Urinary bladder (tissue), 4 donors: ENCODE results near the gene RNF111. TPM values are rescaled to one million over a fixed set of nuclear protein-coding genes. Genes with fewer than 3 reads are reported as not detected.

Experiments used
- DNase-seq: peaks from one replicate; pipeline ENCODE4 v3.0.0-alpha.2; 2015; ENCODE audit errors: extremely low spot score
- H3K27ac ChIP-seq: one replicate; pipeline ENCODE4 v1.5.1; 2013; ENCODE audit warnings: low read depth, mild to moderate bottlenecking, moderate library complexity
- H3K36me3 ChIP-seq: one replicate; pipeline ENCODE4 v1.6.1; 2013; ENCODE audit warnings: mild to moderate bottlenecking, moderate library complexity; ENCODE audit not compliant: insufficient read depth
- H3K4me1 ChIP-seq: one replicate; pipeline ENCODE4 v1.6.1; 2013; ENCODE audit warnings: mild to moderate bottlenecking, moderate library complexity; ENCODE audit not compliant: insufficient read depth
- H3K4me3 ChIP-seq: one replicate; pipeline ENCODE4 v1.5.1; 2013; ENCODE audit warnings: low read depth, low read length
- WGBS: extraction: QIAGEN DNeasy Blood & Tissue Kit; methylation state at CpG from one replicate; pipeline ENCODE4 v1.1.7; 2013; 5-methylcytosine and 5-hydroxymethylcytosine counted together
- polyA plus RNA-seq: library from polyadenylated mRNA; stranded (reverse); fragments of 200-250 nt; gene quantifications from one replicate; pipeline ENCODE4 v1.2.3, GENCODE V29; 2013
- total RNA-seq: library from RNA; depleted of rRNA; stranded (reverse); fragments of >200 nt; gene quantifications from one replicate; pipeline ENCODE4 v1.2.3, GENCODE V29; 2014
- donor health status: healthy with polysubstance abuse.
- donor health status: healthy.

Gene RNF111
- total and polyA plus RNA-seq, 2 donors: 11.3 to 38.3 TPM

GRCh38 chr15:59013246-59013873 is 25.9 kb downstream of the RNF111 start:
- H3K4me1 ChIP-seq: no peaks in the 10 kb centered on the region
- no peak for DNase-seq
- H3K4me3 ChIP-seq: no peak overlapping the region
- no peak overlapping the region for H3K27ac ChIP-seq
- WGBS: 70% methylated on average over 3 of the region's 3 CpGs
- no peaks in the 10 kb centered on the region for H3K36me3 ChIP-seq

GRCh38 chr15:59014068-59014467 is 26.6 kb downstream of the RNF111 start:
- 95% methylated on average over 1 of the region's 1 CpG for WGBS
- no peak for DNase-seq
- no peaks in the 10 kb centered on the region for H3K36me3 ChIP-seq
- H3K4me3 ChIP-seq: no peak overlapping the region
- no peaks in the 10 kb centered on the region for H3K4me1 ChIP-seq
- no peak overlapping the region for H3K27ac ChIP-seq

- H3K36me3 ChIP-seq: no peaks in the 10 kb centered on the region
- no peak for DNase-seq
- WGBS: 93% methylated on average over 2 of the region's 2 CpGs
Measured at GRCh38 chr15:59017449-59017848, 30.0 kb downstream of the RNF111 start.

GRCh38 chr15:59018833-59019232 is 31.4 kb downstream of the RNF111 start:
- Histone ChIP-seq H3K4me1 (no peaks in the 10 kb centered on the region), H3K36me3 (no peaks in the 10 kb centered on the region), H3K4me3 (no peak overlapping the region), H3K27ac (no peak overlapping the region)
- 93% methylated on average over 5 of the region's 5 CpGs for WGBS
- DNase-seq: no peak

More at GRCh38 chr15:59017449-59017848, 30.0 kb downstream of the RNF111 start:
- Histone ChIP-seq H3K27ac (no peak overlapping the region), H3K4me1 (no peaks in the 10 kb centered on the region), H3K4me3 (no peak overlapping the region)

GRCh38 chr15:59020322-59020721 is 32.9 kb downstream of the RNF111 start:
- no peak for DNase-seq
- peaks cover 2% of the 10 kb centered on the region for H3K36me3 ChIP-seq

GRCh38 chr15:59022188-59022587 is 34.7 kb downstream of the RNF111 start:
- 100% methylated on average over 1 of the region's 1 CpG for WGBS
- DNase-seq: no peak
- Histone ChIP-seq H3K4me1 (no peaks in the 10 kb centered on the region), H3K36me3 (peaks cover 2% of the 10 kb centered on the region), H3K4me3 (no peak overlapping the region), H3K27ac (no peak overlapping the region)

More at GRCh38 chr15:59020322-59020721, 32.9 kb downstream of the RNF111 start:
- Histone ChIP-seq H3K4me1 (no peaks in the 10 kb centered on the region), H3K27ac (no peak overlapping the region), H3K4me3 (no peak overlapping the region)

GRCh38 chr15:59026207-59026606 is 38.7 kb downstream of the RNF111 start:
- Histone ChIP-seq H3K4me1 (no peaks in the 10 kb centered on the region), H3K36me3 (peaks cover 2% of the 10 kb centered on the region), H3K4me3 (no peak overlapping the region), H3K27ac (no peak overlapping the region)
- DNase-seq: no peak
- WGBS: 97% methylated on average over 3 of the region's 3 CpGs

GRCh38 chr15:59028387-59028955 is 41.0 kb downstream of the RNF111 start:
- no peaks in the 10 kb centered on the region for H3K4me1 ChIP-seq
- 97% methylated on average over 4 of the region's 4 CpGs for WGBS
- peaks cover 2% of the 10 kb centered on the region for H3K36me3 ChIP-seq
- H3K4me3 ChIP-seq: no peak overlapping the region
- no peak for DNase-seq
- no peak overlapping the region for H3K27ac ChIP-seq

GRCh38 chr15:59029554-59029953 is 42.1 kb downstream of the RNF111 start:
- no peak for DNase-seq
- Histone ChIP-seq H3K36me3 (peaks cover 2% of the 10 kb centered on the region), H3K4me1 (no peaks in the 10 kb centered on the region), H3K4me3 (no peak overlapping the region), H3K27ac (no peak overlapping the region)
- WGBS: 71% methylated on average over 1 of the region's 1 CpG

GRCh38 chr15:59035201-59035600 is 47.7 kb downstream of the RNF111 start:
- WGBS: 95% methylated on average over 3 of the region's 3 CpGs
- no peak for DNase-seq
- Histone ChIP-seq H3K36me3 (no peaks in the 10 kb centered on the region), H3K4me1 (no peaks in the 10 kb centered on the region), H3K27ac (no peak overlapping the region), H3K4me3 (no peak overlapping the region)

- H3K4me3 ChIP-seq: no peak overlapping the region
- no peak for DNase-seq
- no peaks in the 10 kb centered on the region for H3K4me1 ChIP-seq
- 83% methylated on average over 2 of the region's 2 CpGs for WGBS
- H3K36me3 ChIP-seq: no peaks in the 10 kb centered on the region
- H3K27ac ChIP-seq: no peak overlapping the region
Measured at GRCh38 chr15:59039225-59039624, 51.8 kb downstream of the RNF111 start.

- H3K27ac ChIP-seq: no peak overlapping the region
- no peak for DNase-seq
- H3K4me1 ChIP-seq: no peaks in the 10 kb centered on the region
- H3K4me3 ChIP-seq: no peak overlapping the region
- 97% methylated on average over 6 of the region's 6 CpGs for WGBS
- H3K36me3 ChIP-seq: no peaks in the 10 kb centered on the region
Measured at GRCh38 chr15:59042041-59042440, 54.6 kb downstream of the RNF111 start.

GRCh38 chr15:59048897-59049296 is 61.4 kb downstream of the RNF111 start:
- no peak for DNase-seq
- Histone ChIP-seq H3K27ac (no peak overlapping the region), H3K4me1 (no peaks in the 10 kb centered on the region), H3K36me3 (peaks cover 1% of the 10 kb centered on the region), H3K4me3 (no peak overlapping the region)
- over 99% methylated on average over 3 of the region's 3 CpGs for WGBS
